ENCODE data around the gene COL4A2.

COL4A2 gene

GRCh38 chr13:110503037-110503901 is 196.2 kb downstream of the COL4A2 start:
- no peak for FAIRE-seq

DNA sequence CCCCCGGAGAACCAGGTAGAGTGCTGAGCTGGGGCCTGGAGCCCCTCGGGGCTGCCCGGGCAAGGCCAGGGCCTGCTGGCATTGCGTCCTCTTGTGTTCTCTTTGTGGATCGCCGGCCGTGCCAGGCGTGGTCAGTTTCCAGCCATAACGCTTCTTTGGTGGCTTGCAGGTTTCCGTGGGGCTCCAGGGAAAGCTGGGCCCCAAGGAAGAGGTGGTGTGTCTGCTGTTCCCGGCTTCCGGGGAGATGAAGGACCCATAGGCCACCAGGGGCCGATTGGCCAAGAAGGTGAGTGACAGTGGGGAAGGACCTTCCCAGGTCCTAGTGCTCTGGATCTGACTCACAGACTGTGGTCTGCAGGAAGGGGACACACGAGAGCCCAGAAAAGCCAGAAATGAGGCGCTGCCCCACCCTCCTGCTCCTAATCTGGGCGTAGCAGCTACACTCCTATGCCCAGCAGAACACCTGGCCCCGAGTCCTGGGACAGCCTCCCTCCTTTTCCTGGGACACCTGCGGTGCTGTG is 197.0 kb downstream of the COL4A2 start:
- no peak for FAIRE-seq

GRCh38 chr13:110505594-110505993 is 198.5 kb downstream of the COL4A2 start:
- no peak for FAIRE-seq

DNA sequence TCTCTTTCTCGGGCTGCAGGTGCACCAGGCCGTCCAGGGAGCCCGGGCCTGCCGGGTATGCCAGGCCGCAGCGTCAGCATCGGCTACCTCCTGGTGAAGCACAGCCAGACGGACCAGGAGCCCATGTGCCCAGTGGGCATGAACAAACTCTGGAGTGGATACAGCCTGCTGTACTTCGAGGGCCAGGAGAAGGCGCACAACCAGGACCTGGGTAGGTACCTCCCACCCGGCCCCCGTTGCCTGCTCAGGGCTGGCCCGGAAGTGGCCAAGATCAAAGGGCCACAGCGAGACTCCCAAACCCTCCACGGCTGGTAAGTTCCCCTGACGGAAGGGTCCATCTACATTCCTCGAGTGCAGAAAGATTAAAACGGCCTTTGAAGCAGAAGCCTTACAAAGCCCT is 199.3 kb downstream of the COL4A2 start:
- no peak for FAIRE-seq

DNA sequence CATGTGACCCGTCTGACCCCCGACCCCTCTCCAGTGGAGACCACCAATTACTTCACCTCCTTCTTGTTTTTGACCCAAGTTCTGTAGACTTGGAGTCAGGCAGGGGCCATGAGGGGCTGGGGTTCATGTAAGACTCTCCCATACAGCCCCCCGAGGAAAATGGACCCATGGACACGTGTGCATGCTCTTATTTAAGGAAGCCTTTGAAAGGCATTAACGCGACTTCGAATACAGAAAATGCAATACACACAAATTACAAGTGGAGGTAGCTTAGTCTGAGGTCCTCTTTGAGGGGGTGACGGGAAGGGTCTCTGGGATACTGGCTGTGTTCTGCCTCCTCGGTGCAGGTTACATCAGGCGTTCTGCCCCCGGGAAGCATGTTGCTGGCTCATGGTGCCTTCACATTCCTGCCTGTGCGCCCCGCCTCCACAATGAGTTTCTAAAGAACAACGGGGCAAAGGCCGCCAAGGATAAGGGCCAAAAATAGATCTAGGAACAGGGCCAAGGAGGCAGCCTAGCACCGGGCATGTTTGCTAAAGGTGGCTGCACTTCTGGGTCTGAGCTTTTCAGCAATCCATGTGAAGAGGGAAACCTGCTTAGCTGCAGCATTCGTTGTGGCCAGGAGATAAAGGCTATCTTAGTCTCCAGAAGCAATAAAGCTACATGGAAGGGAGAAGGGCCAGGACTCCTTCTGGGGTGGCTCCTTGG is 199.9 kb downstream of the COL4A2 start:
- FAIRE-seq: peak; percentile 96

GRCh38 chr13:110507678-110508381 is 200.7 kb downstream of the COL4A2 start:
- no peak for FAIRE-seq

DNA sequence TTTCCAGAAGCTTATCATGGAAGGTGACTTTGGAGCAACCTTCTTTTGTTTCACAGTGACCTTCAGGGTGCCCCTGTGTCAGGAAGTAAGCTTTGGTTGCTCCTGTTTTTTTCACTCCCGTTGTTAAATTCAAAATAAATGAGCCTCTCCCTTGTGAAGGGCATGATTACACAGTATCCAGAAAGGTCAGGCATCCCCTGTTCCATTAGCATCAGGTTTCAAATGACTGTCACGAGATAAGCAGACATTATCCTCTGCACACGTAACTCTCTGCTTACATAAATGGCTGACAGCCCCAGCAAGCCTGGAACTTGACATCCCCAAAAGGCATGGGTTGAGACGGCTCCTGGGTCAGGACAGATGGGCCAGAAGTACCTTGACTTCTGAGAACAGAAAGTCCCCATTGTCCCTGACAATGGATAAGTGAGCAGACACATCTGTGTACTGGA is 202.4 kb downstream of the COL4A2 start:
- no peak for FAIRE-seq

DNA sequence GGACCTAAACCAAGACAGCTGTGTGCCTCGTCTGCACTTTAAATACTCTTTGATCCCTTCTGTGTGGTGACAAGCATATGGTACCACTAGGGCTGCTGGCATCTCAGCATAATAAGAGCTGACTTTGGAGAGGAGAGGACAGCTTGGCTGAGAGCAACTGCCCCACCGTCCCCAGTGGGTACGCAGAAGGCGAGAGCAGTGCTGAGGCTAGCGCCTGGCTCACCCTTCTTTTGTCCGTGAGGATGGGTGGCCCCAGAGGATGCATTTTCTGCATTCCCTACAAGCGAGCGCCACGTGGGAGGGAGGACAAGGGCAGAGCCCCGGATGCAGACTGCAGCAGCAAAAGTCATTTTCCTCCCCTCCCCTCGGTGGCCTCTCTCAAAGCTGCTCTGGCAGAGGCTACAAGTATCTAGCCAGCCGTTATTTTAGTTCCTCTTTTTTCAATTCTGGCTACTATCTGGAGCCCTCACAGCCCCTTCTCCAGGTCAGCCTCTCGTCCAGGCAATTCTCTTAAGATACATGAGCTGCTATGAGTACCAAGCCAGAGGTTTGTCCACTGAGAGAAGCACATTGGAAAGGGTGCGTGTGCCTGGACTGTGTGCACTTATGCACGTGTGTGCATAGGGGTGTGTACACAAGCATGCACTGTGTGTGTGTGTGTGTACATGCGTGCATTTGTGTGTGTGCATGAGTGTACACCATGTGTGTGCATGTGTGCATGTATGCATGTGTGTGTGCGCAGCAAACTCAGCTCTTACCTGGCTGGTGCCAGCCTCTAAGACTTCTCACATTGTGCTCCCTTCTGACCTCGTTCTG is 203.1 kb downstream of the COL4A2 start:
- FAIRE-seq: no peak

GRCh38 chr13:110511509-110512181 is 204.6 kb downstream of the COL4A2 start:
- no peak for FAIRE-seq

DNA sequence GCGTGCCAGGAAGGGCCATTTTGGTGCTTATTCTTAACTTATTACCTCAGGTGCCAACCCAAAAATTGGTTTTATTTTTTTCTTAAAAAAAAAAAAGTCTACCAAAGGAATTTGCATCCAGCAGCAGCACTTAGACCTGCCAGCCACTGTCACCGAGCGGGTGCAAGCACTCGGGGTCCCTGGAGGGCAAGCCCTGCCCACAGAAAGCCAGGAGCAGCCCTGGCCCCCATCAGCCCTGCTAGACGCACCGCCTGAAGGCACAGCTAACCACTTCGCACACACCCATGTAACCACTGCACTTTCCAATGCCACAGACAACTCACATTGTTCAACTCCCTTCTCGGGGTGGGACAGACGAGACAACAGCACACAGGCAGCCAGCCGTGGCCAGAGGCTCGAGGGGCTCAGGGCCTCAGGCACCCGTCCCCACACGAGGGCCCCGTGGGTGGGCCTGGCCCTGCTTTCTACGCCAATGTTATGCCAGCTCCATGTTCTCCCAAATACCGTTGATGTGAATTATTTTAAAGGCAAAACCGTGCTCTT is 205.2 kb downstream of the COL4A2 start:
- FAIRE-seq: no peak

GRCh38 chr13:110516500-110516899 is 209.4 kb downstream of the COL4A2 start:
- no peak for FAIRE-seq

- FAIRE-seq: no peak
Measured at GRCh38 chr13:110517505-110518225, 210.6 kb downstream of the COL4A2 start.

GRCh38 chr13:110518226-110518525 is 211.1 kb downstream of the COL4A2 start:
- no peak for FAIRE-seq

- no peak for FAIRE-seq
Measured at GRCh38 chr13:110518571-110518970, 211.5 kb downstream of the COL4A2 start.

DNA sequence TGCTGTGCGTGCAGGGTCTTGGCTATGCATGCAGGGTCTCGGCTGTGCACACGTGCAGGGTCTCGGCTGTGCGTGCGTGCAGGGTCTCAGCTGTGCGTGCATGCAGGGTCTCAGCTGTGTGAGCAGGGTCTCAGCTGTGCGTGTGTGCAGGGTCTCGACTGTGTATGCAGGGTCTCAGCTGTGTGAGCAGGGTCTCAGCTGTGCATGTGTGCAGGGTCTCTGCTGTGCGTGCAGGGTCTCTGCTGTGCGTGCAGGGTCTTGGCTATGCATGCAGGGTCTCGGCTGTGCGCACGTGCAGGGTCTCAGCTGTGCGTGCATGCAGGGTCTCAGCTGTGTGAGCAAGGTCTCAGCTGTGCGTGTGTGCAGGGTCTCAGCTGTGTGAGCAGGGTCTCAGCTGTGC is 212.0 kb downstream of the COL4A2 start:
- FAIRE-seq: no peak

DNA sequence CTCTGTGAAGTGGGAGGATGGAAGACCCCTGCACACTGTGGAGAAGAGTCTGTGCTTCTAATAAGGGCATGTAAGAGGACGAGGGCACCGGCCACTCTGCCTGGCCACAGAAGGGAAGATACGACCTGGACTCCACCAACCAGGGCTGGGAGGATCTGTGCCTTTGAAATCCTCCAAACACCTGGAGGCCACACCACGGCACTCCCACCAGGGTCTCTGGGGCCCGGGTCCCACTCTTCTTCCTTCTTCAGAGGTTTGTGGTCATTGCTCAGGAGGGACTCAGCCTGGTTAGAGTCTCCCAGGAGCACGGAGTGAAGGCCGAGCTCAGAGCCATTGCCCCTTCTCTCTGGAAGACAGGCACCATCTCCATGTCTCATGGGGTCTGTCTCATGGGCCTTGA is 212.4 kb downstream of the COL4A2 start:
- no peak for FAIRE-seq

GRCh38 chr13:110520431-110521295 is 213.6 kb downstream of the COL4A2 start:
- FAIRE-seq: no peak

- FAIRE-seq: no peak
Measured at GRCh38 chr13:110521296-110521680, 214.2 kb downstream of the COL4A2 start.

GRCh38 chr13:110521946-110522345 is 214.9 kb downstream of the COL4A2 start:
- no peak for FAIRE-seq

DNA sequence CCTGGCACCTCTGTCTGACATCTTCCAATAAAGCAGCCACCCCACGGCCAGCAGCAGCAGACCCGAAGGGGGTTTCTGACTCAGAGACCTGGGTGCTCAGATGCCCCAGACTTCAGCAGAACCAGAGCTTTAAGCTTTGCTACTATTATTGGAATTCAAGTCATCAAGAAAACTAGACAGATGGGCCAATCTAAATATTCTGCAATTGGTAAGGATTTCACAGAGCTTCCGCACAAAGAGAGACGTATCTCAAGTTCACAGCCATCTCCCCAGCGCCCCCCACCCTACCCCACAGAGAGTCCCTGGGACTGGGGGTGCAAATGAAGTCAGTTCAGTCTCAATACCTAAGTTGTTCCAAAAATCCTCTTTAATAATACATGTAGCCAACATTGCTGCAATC is 215.6 kb downstream of the COL4A2 start:
- no peak for FAIRE-seq

Measured in islet of Langerhans (tissue), 1 donor.